ENCODE measurements around the gene LAPTM5.

LAPTM5 gene

DNA sequence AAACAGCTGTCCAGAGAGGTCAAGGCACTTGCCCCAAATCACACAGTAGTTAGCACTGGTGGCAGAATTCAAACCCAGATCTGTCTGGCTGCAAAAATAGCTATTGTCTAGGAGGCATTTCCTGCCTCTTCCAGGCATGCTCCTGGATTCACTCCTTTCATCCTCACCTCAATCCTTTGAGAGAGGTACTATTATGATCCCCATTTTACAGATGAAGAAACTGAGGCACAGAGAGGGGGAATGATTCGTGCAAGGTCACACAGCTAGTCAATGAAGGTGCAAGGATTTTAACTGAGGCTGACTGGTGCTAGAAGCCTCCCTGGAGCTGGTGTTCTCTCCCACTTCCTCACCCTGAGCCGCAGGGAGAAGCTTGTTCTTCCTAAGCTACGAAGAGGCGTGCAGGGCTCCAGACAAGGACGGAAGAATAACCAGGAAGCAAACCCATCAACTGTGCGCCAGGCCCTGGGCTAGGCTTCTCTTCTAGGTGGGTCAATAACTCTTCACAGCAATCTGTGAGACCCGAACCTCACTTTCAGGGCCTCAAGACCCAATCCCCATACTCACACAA, 631 bp upstream of the LAPTM5 start:
- in situ Hi-C loops (cut with MboI; ENCODE audit: low sequenced_read_pairs), result no loop called here

DNA sequence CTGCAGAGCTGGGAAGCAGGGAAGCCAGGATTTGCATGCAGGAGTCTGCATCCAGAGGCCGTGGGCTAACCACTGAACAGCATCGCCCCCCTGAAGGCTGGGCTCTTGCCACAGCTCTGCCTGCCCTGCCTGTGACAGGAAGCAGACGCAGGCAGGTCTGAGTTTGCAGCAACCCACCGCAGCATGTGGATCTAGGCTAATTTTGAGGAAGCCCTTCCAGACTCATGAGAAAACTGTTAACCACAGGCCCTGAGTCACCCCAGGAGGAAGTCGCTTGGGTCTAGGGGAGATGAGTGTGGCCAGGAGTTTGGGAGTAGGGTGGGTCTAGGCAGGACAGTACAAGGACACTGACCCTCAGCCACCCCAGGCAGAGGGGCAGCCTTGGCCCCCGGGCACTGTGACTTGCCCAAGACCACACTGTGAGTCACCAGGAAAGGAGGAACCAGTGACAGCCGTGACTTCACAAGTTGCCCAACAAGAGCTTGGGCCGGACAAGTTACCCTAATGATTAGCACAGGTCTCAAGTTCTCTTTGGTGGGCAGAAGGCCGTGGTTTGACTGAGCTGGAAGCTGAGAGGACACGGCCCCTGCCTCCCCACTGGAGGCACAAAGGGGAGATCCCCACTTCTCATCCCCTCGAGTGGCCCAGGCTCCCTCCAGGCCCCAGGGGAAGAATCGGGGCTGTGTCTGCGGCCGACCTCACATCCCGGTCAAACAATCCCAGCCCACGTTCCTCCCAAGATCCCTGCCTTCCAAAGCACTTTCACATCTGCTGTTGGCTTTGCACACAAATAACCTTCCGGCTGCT, 826 bp downstream of the LAPTM5 start:
- in situ Hi-C loops (cut with MboI; ENCODE audit: low sequenced_read_pairs), result no loop called here

DNA sequence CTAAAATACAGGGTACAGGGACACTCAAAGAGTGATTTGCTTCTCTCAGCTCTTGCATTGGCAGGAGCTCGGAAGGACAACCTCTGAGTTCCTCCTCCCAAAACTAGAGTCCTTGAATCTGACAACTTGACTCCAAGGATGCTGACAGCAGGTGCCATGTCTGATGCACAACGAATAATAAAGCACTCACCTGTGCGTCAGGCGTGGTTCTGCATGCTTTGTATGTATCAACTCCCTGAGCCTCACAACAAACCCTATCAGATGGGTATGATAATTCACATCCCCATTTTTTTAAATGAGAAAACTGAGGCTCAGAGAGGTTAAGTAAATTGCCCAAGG, 1.4 kb downstream of the LAPTM5 start:
- in situ Hi-C loops (cut with MboI; ENCODE audit: low sequenced_read_pairs), result no loop called here

DNA sequence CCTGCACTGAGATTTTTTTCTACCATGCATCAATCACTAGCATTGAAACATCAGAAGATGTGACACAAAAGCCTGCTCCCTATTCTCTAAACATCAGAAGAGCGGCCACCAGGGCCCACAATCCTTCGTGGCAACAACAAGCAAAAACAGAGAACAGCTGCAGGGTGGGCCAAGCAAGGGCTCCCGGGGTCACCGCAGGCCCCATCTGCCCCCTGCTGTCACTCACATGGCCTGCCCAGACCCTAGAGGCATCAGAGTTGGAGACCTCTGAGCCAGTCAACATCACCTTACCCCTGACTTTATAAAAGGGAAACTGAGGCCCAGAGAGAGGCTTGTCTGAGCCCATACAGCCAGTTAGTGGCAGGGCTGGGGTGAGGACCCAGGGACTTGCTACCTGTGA, 1.8 kb downstream of the LAPTM5 start:
- in situ Hi-C loops (cut with MboI; ENCODE audit: low sequenced_read_pairs), result no loop called here

DNA sequence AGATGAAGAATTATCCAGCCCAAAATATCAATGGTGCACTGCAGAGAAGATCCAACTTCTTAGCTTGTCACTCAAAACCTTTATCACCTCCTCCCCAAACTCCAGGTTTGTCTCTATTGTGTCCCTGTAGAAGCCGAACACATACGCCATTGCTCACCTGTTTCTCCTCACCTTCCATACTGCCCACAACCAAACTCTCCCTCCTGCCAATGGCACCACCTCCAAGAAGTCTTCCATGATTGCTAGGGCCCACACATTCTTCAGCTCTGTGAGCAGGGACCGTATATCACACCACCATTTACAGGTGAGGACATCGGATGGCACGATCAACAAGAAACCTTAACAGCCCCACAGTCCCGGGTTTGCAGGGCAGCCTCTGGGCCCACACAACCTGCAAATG, 2.2 kb downstream of the LAPTM5 start:
- in situ Hi-C loops (cut with MboI; ENCODE audit: low sequenced_read_pairs), result no loop called here

DNA sequence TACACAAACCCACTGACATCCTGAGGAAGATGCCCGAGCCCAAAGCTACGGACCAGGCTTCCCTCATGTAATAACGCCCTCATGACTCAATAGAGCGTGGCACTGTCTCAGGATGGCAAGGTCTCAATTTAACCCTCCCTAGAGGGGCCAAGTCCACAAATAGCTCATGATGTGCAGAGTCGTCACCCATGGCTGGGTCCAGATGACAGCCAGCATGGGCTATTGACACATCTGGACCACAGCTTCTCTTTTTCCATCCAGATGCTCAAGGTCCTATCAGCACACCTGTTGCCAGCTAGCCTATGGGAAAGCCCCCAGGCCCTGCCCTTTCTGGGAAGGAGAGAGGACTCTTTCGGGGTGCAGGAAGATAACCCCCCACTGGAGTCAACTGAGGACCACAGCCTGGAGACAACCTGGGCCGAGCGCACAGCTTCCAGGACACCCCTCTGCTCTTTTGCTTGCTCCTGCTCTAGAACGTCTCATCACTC, 2.8 kb downstream of the LAPTM5 start:
- in situ Hi-C loops (cut with MboI; ENCODE audit: low sequenced_read_pairs), result no loop called here

DNA sequence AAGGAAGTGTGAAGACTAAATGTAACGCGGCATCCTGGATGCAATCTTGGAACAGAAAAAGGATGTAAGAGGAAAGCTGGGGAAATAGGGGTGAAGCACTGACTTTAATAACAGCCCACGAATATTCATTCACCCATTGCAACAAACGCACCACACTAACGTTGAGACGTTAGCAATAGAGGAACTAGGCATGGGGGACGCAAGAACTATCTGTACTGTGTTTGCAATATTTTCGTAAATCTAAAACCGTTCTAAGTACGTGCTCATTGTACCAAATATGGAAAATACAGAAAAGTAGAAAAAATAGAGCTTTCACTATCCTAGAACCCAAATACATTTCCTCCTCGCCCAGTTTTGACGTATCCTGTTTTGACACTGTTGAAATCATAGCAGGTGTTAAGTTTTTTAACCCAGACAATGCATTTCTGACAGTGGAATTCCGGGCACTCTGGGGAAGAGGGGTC, 3.9 kb downstream of the LAPTM5 start:
- in situ Hi-C loops (cut with MboI; ENCODE audit: low sequenced_read_pairs), result no loop called here

DNA sequence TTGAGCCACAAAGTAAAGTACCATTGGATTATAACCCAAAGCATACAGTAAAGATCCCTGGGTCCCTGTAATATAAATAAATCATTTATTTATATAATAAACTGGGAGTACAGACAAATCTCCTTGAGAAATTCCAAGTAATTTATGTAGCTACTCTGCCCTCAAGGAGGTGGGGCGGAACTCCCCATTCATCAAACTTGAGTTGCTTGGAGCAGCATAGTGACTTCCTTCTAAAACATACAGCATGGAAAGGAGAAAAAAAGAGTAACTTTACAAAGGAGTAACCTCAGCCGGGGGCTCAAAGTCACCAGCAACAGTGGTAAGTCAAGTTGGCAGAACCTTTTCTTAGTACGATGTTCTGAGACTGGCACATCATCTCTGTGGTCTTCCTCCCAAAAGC, 4.5 kb downstream of the LAPTM5 start:
- in situ Hi-C loops (cut with MboI; ENCODE audit: low sequenced_read_pairs), result no loop called here

DNA sequence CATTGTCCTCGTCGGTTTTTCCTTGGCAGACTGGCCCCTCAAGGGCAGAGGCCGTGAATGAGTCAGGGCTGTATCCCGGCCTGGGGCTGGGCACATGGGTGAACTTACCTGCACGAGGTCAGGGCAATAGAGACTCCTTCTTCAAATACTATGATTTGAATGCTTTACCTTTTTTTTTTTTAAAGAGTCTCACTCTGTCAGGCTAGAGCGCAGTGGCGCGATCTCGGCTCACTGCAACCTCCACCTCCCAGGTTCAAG, 5.0 kb downstream of the LAPTM5 start:
- in situ Hi-C loops (cut with MboI; ENCODE audit: low sequenced_read_pairs), result no loop called here

DNA sequence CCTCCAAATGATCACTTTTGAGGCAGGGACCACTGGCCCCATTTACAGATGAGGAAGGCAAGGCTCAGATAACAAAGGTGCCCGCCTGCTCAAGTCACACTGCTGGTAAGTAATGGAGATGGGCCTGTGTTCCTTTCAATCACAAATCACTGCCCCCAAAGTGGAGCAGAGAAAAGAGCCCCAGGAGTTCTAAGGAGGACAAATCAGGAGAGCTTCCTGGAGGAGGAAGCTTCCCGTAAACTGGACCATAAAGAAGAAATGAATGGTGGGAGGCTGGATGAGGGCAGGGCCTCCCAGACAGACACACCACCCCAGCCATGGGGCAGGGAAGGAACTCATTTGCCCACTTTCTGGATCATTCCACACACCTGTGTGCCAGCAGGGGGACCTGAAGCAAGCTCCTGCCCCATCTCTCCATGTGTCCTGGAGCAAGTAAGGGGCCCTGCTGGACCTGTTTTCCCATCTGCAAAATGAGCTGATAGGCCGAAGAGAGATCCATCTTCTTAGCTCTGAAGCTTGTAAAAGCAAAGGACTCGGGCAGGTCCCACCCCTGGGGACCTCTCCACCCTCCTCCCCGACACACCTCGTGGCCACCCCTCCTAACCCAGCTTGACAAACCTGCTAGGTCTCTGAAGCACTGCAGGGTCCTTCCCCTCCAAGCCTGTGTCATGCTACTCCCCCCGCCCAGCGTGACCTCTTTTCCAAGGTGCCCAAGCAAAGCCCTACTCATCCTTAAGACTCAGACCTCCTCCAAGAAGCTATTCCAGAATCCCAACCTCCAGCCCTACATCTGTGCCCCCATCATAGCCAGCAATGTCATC, 5.5 kb downstream of the LAPTM5 start:
- in situ Hi-C loops (cut with MboI; ENCODE audit: low sequenced_read_pairs), result no loop called here

DNA sequence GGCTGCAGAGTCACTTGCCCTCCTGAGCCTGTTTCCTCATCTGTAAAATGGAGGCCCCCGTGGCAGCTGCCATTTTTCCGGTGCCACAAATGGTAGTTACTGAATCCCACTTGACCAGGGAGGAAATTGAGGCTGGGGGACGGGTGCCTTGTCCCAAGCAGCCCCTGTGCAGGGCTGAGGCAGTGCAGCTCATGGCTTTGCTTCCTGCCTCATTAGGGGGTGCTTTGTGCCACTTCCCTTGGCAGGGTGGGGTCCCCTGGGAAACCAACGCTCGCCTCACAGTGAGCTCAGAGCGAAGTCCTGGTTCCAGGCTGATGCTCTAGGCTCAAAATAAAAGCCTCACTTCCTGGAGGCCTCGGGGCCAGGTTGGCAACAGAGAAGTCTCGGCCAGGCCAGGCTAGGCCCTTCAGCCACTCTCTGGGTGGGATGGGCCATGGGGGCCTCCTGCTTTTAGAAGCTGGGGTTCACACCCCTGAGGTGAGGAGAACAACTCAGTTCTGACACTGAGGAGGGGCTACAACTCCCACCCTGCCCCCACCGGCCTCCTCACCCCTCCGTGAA, 6.8 kb downstream of the LAPTM5 start:
- in situ Hi-C loops (cut with MboI; ENCODE audit: low sequenced_read_pairs), result no loop called here

DNA sequence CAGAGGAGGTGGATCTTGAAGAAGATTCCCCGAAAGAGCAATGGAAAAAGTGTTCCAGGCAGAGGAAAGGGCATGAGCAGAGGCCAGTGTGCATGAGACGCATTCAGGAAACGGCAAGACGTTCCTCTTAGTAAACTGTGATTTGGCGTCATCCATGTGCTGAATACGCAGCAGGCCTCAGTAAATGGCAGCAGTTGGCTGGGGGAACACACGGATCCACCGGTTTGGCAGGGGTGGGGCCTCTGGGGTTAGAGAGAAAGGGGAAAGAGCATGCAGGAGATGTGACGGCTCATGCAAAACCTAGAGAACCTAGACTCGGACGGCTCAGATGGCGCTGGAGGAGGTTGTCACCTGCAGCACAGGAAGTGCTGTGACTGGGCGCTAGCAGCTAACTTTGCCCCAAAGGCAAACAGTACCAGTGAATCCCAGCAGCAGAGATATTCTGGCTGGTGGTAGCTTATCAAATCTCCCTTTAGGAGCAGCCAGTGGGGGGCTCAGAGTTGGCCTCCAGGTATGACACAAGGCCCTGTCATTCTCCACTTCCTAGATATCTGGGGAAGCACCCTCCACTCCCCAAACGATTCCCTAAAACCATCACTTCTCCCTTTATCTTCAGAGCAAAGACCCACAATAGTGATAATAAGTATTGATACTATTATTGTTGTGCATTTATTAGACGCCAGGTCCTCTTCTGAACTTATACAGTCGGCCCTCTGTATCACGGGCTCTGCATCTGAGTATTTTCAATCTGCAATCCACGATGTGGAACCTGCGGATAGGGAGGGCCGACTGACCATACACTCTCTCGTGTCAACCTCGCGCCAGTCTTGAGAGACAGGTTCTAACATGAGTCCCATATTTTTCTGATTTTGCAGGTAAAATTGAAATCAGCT, 7.6 kb downstream of the LAPTM5 start:
- in situ Hi-C loops (cut with MboI; ENCODE audit: low sequenced_read_pairs), result no loop called here

DNA sequence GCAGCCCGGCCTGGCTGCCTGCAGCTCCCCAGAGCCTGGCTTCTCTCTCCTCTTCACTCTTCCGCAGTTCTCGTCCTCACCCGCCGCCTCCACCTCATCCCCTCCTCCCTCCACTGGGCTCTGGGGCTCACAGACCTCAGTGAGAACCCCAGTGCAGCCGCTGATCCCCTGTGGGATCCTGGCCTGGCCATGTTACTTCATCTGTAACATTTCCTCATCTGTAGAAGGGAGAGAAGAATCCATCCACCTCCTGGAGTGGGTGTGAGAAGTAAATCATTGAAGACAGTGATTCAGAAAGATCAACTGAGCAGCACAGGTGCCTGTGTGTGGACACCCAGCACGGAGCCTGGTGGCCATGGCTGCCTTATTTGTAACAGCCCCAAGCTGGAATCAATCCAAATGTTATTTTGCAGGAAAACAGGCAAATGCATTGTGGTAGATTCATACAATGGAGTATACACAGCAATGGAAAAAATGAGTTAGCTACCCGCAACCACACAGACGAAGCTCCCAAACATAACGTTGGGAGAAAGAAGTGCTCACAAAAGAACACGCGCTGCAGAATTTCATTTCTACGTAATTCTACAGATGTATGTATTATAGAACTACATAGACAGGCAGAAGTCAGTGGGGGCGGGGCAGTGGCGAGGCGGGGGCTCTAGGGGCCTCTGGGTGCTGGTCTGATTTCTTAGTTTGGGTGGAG, 8.7 kb downstream of the LAPTM5 start:
- in situ Hi-C loops (cut with MboI; ENCODE audit: low sequenced_read_pairs), result no loop called here

DNA sequence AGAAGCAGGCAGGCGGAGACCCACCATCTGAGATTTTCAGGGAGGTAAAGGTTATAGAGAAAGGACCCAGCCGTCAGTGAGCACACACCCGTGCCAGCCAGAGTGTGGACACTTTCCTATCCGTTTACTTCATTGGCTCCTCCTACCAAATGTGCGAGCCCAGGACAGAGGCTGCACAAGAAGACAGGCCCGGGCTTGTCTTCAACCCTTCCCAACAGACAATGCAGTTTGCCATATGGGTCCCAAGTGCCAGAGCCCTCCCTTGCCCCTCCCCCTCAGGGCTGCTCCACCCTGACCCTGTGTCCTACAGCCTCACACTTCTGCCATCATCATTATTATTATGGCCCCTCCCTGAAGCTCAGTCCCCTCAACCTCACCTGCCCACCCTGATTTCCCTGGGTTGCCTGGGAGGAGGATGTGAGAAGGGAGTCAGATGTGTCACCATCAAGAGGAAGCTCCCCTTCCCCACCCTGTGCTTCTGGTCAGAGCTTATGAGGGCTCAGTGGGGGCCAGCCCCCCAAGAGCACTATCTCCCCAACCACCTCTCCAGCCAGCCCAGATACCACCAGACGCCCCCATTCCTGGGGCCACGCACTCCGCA, 9.4 kb downstream of the LAPTM5 start:
- in situ Hi-C loops (cut with MboI; ENCODE audit: low sequenced_read_pairs), result no loop called here

DNA sequence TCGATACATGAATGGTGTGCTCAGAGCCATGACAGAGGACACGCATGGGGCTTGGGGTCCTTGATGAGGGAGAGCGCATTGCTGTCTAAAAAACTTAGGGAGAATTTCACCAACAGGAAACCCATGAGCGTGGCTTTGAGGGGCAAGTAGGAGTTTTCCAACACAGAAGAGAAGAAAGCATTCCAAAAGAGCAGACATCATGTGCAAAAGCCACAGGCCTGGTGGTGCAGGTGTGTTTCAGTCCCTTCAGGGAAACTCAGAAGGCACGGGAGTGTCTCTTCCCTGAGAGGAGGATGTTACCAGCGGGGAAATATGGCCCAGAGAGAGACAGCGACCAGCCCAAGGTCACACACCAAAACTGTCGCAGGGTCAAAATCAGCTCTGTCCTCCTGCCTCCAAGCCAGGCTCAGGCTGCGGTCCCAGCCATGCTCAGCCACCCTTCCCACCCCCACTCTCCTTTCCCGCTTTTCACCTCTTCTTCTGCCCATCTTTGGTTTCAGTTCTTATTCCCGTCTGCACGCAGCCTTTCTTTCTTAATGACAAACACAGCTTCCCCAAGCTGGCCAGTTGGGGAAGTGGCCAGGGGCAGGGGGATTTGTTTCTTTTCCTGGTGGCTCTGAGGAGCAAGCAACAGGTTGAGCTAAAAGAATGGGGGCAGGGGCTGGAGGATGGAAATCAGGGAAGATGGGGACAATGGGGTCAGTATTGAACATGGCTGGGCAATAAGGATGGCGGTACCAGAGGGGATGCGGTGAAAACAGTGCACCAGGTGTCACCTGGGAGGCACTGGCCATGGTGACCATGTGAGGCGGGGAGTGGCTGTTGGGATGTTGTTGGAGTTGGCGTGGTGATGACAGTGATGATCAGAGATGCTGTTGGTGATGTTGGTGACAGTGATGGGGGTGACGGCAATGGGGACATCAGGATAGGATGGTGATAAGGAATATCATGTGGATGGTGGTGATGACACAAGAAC, 10.3 kb downstream of the LAPTM5 start:
- in situ Hi-C loops (cut with MboI; ENCODE audit: low sequenced_read_pairs), result no loop called here

DNA sequence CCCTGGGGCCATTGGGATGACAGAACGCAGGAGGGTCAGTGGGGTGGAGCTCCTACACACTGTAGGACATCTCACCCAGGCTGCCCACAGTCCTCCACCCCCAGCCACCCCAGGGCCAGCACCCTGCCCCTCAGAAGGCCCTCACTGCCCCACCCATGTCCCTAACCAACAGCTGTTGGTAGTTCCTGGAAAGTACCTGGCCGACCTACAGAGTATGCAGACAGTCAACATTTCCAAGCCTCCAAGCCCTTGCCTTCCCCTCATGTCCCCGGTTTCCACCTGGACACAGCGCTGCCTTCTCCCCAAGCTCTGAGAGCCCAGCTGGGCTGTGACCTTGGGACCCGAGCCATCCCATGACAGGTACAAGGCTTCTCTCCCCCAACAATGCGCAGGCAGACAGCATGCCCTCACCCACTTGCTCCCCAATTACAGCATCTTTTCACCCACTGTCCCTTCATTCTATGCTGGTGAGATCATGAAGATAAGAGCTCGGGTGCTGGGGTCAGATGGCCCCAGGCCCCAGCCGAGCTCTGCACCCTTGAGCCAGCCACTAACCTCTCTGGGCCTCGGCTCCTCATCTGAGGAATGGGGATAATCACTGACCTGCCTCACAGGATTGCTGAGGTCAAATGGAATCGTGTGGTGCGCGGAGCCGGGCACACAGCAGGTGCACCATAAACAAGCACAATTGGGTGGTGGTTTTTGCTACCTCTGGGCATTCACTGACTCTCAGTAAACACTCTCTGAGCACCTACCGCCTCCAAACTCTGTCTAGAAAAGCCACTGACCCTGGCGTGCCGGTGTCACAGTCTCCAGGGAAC, 11.2 kb downstream of the LAPTM5 start:
- in situ Hi-C loops (cut with MboI; ENCODE audit: low sequenced_read_pairs), result no loop called here

DNA sequence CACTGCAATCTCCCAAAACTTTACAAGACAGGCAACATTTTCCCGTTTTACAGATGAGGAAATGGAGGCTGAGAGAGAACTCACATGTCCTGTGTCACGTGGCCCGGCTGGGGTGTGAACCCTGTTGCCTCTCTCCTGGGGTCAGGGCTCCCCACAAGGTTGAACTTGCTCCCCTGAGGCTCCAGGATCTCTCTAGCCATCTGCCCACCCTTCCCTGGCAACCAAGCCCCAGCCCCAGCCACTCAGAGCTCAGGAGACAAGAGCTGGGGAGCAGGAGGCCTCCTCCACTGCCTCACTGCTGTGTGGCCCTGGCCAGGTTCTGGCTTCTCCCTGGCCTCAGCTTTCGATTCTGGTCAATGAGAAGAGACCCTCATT, 11.8 kb downstream of the LAPTM5 start:
- in situ Hi-C loops (cut with MboI; ENCODE audit: low sequenced_read_pairs), result no loop called here

All from HL-60/S4 treated with retinoic acid at 250 ng/mL for 4 days and 3 days (cell line).